NCI-H1092 treated with DMSO at 0.1 percent for 48 hours (cell line): ENCODE data around the gene STON2.
"Not testable (repeated sequence)": the region's sequence is repeated elsewhere in the genome, so short reads cannot be mapped to it uniquely, and the experiment has no call there.

Experiments
- DNase-seq: peaks from one replicate; lab custom pipeline; 2025; lab: John Stamatoyannopoulos, UW

STON2 gene

DNA sequence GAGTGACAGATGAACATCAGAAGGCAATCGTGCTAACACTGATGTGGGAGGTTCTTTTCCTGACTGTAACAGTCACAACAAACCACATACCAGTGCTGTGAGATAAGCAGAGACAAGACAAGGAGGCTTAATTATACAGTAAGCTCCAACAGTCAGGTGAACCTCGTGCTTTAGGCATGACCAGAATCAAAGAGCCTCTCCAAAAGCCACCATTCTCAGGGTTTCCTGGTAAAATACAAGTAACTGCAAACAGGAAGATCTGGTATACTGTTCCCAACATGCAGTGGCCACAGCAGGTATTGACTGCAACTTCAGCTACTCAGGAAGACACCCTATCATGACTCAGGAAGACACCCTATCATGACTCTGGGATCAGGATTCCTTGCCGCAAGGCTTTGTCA lies 132.1 kb downstream of the STON2 start:
- DNase-seq = no peak

DNA sequence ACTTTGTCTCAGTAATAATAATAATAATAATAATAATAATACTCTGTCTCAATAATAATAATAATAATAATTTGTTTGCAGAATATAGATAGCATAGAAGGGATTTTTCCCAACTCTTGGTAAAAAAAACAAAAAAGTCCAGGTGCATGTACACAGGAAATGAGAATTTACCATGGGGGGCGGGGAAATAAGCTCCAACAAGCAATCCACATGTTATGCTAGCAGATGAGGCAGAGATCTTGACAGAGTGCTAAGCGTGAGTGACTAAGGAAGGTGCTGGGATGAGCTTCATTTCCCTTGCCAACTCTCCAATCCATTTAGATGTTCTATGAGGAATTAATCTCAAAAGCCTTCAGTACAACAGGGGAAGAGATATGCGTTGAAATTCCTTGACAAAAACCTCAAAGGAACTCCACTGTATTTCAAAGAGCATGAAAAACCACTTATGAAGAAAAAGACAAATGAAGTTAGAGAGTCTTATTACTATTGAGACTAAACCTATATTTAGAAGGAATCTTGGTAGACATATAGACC lies 134.4 kb downstream of the STON2 start:
- no peak for DNase-seq

DNA sequence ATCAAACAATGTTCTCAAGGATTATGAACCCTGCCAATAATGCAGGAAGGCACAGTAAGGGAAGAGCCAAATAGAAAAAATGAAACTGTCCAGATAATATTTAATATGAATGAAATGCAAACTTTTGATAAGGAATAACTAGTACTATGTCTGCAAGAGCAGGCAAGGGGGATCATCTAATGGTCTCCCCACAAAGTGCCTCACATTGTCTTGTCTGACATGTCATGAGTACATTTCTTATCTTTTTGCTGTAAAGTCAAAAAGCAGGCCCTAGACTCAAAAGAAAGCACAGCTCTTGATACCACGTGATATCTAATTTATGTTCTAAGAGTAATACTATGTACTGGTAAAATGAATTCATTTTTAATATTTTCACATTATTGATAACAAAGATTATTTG lies 135.5 kb downstream of the STON2 start:
- no peak for DNase-seq

DNA sequence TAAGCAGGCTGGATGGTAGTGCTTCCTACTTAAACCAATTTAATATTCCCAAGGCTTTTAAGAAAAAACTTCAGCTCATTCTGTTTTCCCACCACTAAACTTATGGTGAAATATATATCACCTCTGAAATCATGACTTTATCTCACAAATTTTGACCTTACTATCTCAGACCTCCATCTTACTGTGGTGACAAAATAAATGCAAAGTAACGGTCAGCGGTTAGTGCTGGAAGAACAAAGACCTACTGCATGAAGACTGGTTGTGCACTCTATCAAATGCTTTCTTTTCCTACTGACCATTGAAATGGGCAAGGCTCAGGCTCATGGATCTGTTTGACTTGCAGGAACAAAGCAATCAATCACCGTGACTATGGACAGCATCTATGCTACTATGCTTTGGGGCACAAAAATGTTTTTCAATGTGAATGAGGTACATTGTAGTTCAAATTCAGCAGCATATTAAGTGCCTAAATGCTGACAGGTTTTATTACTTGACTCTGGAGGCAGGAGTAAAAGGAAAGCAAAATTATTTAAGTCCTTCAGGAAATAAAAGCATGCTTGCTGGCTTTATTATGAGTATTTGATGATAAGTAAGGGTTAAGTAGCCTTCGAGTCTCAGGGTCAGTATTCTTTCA lies 136.2 kb downstream of the STON2 start:
- DNase-seq = no peak

DNA sequence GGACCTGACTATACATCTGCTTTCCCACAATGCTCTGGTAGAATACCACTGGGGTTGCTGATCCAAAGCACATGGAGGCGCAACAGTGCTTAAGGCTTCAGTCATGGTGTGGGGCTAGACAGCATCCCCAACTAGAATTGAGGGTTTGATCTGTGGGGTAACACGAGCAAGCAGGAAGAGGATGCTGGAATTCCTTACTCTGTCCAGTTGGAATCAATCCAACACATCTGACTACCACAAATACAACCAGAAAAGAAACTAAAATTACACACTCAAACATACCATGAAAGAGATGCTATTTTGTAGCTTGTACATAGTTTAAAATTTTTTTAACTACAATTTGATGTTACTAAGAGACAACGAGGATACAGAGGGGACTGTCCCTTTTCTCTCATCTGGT lies 138.9 kb downstream of the STON2 start:
- DNase-seq = no peak

DNA sequence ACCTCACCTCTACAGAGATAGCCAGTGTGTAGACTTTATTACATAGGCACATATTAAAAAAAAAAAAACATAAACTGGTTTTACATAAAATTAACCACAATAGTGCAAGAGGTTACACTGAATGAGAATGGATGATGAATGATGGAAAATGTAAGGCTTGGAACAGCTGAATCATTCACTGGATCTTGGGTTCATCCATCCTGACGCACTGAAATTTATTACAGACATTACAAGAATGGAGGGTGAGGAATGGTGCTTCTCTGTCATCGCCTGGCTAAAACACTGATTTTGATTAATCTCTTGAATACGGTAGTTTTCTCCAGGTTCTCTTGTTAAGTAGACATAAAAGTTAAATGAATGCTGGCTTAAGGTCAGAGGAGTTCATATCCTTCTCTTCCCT lies 139.4 kb downstream of the STON2 start:
- no peak for DNase-seq

DNA sequence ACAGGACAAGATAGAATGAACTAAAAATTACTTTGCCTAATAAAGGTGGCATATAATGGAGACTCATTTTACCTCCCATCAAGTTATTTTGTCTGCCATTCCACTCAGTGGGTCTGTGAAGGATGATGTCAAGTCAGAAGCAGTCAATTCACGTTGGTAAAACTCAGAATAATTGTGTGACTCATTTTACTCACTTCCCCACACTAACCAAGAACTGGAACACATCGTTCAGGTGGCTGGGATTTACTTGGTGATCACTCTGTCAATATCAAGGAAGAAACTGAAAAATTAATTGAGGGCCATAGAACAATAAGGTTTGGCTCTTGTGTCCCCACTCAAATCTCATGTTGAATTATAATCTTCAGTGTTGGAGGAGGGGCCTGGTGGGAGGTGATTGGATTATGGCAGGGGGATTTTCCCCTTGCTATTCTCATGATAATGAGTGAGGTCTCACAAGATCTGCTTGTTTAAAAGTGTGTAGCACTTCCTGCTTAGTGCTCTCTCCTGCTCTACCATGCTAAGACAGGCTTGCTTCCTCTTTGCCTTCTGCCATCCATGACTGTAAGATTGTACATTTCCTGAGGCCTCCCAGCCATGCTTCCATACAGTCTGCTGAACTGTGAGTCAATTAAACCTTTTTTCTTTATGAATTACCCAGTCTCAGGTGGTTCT lies 143.7 kb downstream of the STON2 start:
- DNase-seq = no peak

DNA sequence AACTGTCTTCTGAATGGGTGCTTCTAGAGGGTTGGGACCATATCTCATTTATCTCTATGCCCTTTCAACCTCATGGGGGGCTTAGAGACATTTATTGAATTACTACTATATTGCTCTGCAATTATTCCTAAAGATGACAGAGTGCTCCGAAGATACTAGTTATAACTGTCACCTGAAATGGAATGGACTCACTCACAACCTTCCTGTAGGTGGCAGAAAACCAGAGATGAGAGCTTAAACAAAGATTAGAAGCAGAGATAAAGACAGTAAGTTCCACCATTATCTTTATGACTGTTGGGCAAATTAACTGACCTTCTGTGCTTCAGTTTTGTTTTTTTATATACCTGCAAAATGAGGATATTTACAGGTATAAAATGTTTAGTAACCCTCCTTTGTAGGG lies 147.8 kb downstream of the STON2 start:
- DNase-seq = no peak

DNA sequence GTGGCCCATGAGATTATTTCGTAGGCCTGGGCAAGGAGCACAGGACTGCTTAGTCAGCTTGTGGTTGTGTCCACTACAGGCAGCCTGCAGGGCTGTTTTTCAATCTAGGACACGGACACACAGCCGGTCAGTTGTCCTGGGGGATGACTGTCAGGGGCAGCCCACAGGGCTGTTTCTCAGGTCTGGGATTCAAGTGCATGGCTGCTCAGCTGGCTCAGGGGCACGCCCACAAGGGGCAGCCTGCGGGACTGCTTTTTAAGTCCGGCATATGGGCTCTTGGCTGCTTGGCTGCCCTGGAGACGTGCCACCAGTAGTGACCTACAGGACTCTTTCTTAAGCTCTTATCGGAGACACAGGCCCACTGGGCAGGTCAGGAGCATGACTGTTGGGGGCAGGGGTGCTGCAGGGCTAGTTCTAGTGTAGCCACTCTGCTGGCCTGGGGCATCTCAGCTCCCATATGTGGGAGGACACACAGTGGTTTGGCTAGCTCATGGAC lies 152.8 kb downstream of the STON2 start:
- no peak for DNase-seq

DNA sequence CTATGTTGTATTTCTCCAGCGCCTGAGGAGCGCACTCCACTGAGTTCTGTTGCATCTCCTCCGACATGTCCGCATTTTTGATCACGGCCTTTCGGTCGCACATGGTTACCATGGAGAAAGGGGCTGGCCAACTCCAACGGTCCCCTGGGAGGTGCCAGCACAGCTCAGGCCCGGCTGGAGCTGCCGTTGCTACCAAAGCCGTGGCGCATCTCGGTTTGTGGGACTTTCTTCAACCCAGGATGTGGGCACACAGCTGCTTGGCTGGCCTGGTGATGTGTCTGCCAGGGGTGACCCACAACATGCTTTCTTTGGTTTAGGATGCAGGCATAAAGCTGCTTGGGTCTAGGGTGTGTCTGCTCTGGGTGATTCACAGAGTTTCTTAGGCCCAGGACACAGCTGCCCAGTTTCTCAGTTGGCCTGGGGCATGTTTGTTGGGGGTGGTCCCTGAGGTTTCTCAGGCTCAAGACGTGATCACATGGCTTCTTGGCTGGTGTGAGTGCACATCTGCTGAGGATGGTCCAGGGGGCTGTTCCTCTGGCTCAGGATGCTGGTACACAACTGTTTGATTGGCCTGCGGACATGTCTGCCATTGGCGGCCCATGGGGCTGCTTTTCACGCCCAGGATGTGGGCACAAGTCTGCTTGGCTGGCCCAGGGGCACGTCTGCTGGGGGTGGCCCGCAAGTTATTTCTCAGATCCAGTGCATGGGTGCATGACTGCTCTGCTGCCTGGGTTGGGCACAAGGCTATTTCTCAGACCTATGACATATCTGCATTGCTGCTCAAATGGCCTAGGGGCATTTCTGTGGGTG lies 153.5 kb downstream of the STON2 start:
- no peak for DNase-seq

DNA sequence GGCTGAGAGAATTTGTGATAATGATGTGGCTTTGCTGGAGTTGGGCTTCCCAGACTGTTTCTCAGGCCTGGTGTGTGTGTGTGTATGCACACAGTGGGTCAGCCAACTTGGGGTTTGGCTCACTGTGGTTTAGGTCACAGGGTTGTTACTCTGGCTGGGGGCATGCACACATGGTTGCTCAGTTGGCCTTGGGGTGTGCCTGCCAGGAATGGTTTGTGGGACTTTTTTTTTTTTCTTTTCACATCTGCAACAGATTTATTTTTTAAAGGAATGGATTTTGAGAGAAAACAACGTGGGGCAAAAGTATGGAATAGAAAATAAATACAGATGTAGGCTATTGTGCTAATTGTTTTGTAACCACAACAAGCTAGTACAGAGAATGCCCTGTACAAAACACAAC lies 154.4 kb downstream of the STON2 start:
- DNase-seq = no peak

DNA sequence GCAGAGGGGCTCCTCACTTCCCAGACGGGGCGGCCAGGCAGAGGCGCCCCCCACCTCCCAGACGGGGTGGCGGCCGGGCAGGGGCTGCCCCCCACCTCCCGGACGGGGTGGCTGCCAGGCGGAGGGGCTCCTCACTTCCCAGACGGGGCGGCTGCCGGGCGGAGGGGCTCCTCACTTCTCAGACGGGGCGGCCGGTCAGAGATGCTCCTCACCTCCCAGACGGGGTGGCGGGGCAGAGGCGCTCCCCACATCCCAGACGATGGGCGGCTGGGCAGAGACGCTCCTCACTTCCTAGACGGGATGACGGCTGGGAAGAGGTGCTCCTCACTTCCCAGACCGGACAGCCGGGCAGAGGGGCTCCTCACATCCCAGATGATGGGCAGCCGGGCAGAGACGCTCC lies 155.7 kb downstream of the STON2 start:
- not testable (repeated sequence) for DNase-seq

DNA sequence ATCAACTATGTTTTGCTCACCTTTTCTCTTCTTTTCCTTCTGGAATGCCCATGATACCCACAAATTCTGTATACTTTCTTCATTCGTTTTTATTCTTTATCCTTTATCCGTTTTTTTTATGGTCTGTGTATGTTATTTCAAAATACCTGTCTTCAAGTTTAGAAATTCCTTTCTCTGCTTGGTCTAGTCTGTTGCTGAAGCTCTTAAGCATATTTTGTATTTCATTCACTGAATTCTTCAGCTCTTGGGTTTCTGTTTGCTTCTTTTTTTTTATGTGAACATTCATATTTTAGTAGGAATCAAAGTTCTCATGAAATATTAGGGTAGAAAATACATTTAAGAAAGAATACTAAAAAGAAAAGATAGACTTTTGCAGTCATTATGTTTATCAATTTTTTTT lies 156.6 kb downstream of the STON2 start:
- no peak for DNase-seq

DNA sequence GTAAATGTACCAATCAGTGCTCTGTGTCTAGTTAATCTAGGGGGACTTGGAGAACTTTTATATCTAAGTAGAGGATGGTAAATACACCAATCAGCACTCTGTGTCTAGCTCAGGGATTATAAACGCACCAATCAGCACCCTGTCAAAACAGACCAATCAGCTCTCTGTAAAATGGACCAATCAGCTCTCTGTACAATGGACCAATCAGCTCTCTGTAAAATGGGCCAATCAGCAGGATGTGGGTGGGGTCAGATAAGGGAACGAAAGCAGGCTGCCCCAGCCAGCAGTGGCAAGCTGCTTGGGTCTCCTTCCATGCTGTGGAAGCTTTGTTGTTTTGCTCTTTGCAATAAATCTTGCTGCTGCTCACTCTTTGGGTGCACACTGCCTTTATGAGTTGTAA lies 163.3 kb downstream of the STON2 start:
- DNase-seq = not testable (repeated sequence)

DNA sequence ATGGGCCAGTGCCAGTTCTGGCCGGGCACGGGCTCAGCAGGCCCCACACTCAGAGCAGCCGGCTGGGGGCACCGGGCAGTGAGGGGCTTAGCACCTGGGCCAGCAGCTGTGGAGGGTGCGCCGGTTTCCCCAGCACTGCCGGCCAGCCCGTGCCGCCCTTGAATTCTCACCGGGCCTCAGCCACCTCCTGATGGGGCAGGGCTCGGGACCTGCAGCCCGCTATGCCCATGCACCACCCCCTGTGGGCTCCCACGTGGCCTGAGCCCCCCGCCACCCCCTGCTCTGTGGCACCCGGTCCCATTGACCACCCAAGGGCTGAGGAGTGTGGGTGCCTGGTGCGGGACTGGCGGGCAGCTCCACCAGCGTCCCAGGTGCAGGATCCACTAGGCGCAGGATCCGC lies 164.0 kb downstream of the STON2 start:
- DNase-seq = no peak

DNA sequence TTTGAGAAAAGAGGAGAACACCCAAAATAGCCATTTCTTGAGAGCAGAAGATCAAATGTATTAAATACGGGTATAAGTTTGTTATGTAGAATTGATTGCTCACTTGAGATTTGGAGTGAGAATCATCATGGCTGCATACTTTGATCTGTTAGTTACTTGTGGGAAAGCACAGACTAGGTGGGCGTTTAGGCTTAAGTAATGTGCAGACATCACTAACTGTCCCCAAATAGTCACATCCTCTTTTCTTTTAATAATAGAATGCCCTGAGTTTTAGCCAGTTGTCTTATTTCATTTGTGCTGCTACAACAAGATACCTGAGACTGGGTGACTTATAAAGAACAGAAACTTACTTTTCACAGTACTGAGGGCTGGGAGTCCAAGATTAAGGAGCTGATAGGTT lies 165.0 kb downstream of the STON2 start:
- no peak for DNase-seq

DNA sequence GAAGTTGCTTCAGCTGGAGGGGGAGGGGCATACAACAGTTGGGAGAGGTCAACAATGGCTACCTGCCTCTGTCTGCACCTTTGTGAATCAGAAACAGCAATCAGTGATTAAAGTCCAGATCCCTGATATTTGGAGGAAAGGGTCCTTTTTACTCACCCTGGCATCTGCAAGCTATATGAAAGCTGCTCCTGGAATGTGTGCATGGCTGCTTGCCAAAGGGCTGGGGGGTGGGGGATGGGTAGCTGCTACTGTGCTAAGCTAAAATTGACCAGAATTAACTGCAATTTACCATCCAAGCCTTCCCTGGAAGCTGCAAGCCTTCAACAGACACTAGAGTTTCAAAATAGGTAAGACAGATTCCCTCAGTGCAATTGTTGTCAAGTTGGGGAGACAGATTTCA lies 165.8 kb downstream of the STON2 start:
- DNase-seq = no peak

DNA sequence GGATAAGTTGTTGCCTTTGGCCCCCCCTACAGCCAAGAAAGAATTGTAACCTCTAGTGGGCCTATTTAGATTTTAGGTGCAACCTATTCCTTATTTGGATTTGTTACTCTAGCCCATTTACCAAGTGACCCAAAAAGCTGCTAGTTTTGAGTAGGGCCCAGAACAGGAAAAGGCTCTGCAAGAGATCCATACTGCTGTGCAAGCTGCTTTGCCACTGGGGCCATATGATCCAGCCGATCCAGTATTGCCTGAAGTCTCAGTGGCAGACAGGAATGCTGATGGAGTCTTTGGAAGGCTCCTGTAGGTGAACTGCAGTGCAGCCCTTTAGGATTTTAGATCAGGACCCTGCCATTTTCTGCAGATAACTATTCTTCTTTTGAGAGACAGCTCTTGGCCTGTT lies 166.5 kb downstream of the STON2 start:
- DNase-seq = no peak

DNA sequence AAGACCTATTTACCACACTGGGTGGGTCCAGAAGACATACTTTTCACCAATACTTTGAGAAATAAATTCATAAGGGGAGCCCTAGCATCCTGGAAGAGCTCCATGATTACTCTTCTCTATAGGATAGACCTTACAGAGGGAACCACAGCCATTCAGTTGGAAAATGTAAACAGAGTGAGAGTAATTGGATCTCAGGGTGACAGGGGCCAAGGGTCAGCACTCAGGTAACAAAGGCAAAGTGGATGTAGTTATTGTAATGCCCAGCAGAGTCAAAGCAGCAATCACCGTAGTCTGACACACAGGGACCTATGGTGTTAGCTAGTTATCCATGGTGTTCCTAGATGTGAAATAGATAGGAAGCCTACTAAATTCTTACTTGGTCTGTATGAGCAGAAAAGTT lies 168.6 kb downstream of the STON2 start:
- no peak for DNase-seq

DNA sequence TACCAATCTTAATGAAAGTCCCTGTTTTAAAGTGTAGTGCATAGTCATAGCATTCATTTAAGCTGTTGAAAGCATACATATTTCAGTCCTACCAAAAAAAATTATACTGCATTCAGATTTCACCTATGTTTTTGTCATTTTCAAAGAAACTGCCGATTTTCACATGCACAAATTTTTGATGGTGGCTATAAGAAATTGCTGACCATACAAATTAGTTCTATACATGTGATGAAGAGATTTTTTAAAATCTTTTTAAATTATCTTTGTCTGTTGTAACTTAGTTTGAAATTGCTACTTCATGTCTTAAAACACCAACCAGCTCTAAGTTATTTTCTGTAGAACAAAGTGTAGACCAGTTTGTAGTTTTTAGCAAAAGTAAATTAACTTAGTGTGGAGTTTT lies 175.9 kb downstream of the STON2 start:
- no peak for DNase-seq

DNA sequence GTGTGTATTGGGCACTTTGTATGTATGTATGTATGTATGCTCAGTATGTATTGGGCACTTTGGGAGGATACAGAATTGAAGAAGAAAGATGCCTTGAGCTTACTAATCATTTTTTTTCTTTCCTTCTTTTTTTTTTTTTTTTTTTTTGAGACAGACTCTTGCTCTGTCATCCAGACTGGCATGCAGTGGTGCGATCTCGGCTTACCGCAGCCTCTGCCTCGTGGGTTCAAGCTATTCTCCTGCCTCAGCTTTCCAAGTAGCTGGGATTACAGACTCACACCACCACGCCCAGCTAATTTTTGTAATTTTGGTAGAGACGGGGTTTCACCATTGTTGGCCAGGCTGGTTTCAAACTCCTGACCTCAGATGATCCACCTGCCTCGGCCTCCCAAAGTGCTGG lies 176.3 kb downstream of the STON2 start:
- DNase-seq = not testable (repeated sequence)

DNA sequence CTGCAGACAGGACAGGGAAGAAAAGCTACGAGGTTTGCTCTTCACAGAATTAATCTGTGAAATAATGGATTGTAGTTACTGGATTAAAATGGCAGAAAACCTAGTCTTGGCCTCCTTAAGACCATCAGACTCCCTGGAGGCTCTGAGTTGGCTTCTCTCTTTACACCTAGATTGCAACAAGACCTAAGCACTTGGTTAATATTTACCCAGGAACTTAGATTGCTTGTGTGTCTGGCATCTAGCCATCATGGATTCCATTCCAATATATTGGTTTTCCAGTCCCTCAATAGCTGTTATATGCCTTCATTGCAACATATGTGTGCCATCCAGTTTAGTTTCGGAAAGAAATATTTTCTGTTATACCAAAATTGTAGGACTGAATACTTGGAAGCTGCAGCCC lies 177.4 kb downstream of the STON2 start:
- no peak for DNase-seq

DNA sequence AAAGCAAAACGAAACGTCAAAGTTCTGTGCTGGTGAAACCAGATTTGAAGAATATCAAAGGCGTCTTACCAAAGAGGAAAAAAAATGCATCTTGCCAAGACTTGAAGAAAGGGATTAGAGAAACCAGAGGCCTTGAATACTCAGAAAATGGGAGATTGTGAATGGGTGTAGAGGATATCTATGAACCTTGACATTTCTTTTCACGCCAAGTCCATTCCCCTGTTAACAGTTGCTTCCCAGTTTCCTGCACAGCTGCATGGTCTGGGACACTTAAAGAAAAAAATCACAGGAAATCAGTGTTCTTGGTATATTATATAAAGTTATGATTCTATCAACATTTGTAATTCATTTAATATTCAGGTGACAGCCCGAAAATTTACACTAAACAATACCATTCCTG lies 178.0 kb downstream of the STON2 start:
- no peak for DNase-seq
